ENCODE results near the gene KRTAP10-2. TPM values are rescaled to one million over a fixed set of nuclear protein-coding genes. Genes with fewer than 3 reads are reported as not detected.

Gene KRTAP10-2
- total RNA-seq, 1 experiment from 2014 or later, result not detected

DNA sequence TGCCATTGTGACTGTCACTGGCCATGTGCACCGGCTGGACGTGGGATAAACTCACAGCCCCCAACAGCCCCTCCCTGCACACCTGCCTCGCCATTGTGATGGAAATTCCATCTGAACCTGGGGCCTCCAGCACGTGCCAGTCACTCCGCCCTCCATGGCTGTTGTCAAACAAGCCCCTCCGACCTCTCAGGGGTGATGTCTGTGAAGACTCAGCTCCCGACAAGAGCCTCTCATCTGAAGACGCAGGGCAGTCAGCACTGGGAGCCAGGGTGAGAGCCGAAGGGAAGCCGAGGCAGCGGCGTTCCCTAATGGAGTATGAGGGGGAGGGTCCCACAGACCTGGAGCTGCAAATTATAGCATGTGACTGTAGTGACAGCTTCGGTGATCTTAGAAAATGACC is 1.4 kb upstream of the KRTAP10-2 start:
- no peak overlapping the region for H3K4me2 ChIP-seq (ENCODE audit: low read length)
- H3K27me3 ChIP-seq (ENCODE audit: insufficient read depth, low read length), result no peaks in the 10 kb centered on the region
- H3K4me1 ChIP-seq (ENCODE audit: control insufficient read depth in 1 of 2, insufficient read depth in 2 of 2, low read length in 2 of 2), result no peaks in the 10 kb centered on the region
- TF ChIP-seq, protein P1, sequence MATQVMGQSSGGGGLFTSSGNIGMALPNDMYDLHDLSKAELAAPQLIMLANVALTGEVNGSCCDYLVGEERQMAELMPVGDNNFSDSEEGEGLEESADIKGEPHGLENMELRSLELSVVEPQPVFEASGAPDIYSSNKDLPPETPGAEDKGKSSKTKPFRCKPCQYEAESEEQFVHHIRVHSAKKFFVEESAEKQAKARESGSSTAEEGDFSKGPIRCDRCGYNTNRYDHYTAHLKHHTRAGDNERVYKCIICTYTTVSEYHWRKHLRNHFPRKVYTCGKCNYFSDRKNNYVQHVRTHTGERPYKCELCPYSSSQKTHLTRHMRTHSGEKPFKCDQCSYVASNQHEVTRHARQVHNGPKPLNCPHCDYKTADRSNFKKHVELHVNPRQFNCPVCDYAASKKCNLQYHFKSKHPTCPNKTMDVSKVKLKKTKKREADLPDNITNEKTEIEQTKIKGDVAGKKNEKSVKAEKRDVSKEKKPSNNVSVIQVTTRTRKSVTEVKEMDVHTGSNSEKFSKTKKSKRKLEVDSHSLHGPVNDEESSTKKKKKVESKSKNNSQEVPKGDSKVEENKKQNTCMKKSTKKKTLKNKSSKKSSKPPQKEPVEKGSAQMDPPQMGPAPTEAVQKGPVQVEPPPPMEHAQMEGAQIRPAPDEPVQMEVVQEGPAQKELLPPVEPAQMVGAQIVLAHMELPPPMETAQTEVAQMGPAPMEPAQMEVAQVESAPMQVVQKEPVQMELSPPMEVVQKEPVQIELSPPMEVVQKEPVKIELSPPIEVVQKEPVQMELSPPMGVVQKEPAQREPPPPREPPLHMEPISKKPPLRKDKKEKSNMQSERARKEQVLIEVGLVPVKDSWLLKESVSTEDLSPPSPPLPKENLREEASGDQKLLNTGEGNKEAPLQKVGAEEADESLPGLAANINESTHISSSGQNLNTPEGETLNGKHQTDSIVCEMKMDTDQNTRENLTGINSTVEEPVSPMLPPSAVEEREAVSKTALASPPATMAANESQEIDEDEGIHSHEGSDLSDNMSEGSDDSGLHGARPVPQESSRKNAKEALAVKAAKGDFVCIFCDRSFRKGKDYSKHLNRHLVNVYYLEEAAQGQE (IDR thresholded peaks at IDR 0.05; ENCODE audit: low read depth), result no peak
- TF ChIP-seq SRF (IDR thresholded peaks at IDR 0.05; ENCODE audit: low read depth) (no peak), ZNF274 (IDR thresholded peaks at IDR 0.05; ENCODE audit: low read depth, low read length) (no peak), RAD21 (IDR thresholded peaks at IDR 0.05; ENCODE audit: low read depth) (no peak), EZH2 (IDR thresholded peaks at IDR 0.05) (no peak), SIN3A (IDR thresholded peaks at IDR 0.05; ENCODE audit: low read depth) (no peak), EZH2phosphoT487 (IDR thresholded peaks at IDR 0.05; ENCODE audit: borderline replicate concordance) (no peak), POLR2A (IDR thresholded peaks at IDR 0.05; ENCODE audit: borderline replicate concordance, extremely low read depth, insufficient read depth, insufficient read length) (no peak), ELF1 (IDR thresholded peaks at IDR 0.05; ENCODE audit: borderline replicate concordance, low read depth) (no peak), CTCF (IDR thresholded peaks at IDR 0.05 in 2 of 3, conservative IDR thresholded peaks at IDR 0.05 in 1 of 3; ENCODE audit: borderline replicate concordance in 1 of 3, insufficient read depth in 1 of 3, low read depth in 2 of 3, low read length in 2 of 3) (no peak)
- TF ChIP-seq, protein P2, sequence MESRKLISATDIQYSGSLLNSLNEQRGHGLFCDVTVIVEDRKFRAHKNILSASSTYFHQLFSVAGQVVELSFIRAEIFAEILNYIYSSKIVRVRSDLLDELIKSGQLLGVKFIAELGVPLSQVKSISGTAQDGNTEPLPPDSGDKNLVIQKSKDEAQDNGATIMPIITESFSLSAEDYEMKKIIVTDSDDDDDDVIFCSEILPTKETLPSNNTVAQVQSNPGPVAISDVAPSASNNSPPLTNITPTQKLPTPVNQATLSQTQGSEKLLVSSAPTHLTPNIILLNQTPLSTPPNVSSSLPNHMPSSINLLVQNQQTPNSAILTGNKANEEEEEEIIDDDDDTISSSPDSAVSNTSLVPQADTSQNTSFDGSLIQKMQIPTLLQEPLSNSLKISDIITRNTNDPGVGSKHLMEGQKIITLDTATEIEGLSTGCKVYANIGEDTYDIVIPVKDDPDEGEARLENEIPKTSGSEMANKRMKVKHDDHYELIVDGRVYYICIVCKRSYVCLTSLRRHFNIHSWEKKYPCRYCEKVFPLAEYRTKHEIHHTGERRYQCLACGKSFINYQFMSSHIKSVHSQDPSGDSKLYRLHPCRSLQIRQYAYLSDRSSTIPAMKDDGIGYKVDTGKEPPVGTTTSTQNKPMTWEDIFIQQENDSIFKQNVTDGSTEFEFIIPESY (IDR thresholded peaks at IDR 0.05; ENCODE audit: extremely low read depth, insufficient replicate concordance, low read length), result no peak
- H3K9ac ChIP-seq (ENCODE audit: low read length), result no peak overlapping the region
- intact Hi-C loops (cut with micrococcal nuclease), result no loop called here
- H3K4me3 ChIP-seq (replicated peaks in 1 of 2; ENCODE audit: low read depth in 1 of 2, low read length in 2 of 2), result no peak overlapping the region
- H3K9me3 ChIP-seq (ENCODE audit: control insufficient read depth in 1 of 2, insufficient read depth in 1 of 2, low read depth in 1 of 2, low read length in 2 of 2), result no peaks in the 10 kb centered on the region
- H4K20me1 ChIP-seq (ENCODE audit: insufficient read depth), result no peaks in the 10 kb centered on the region
- DNase-seq (ENCODE audit: low read depth, low spot score) (no peak), ATAC-seq (no peak)
- no peak overlapping the region for H2AFZ ChIP-seq (ENCODE audit: low read depth, low read length, poor library complexity, severe bottlenecking)
- no peaks in the 10 kb centered on the region for H3K9me2 ChIP-seq (ENCODE audit: insufficient read depth)
- ChIA-PET RAD21 (ENCODE audit: low non-redundant PET in 1 of 2, low total read pairs in 2 of 2, uncharacterized antibody in 2 of 2, unreplicated experiment in 2 of 2) (no interaction called here), CTCF (no interaction called here), POLR2A (no interaction called here)
- no TSS peak for BruUV-seq (replicated peaks)
- H3K36me3 ChIP-seq (ENCODE audit: control insufficient read depth in 1 of 2, insufficient read depth in 2 of 2, low read length in 2 of 2), result no peaks in the 10 kb centered on the region
- no peaks in the 10 kb centered on the region for H3K79me2 ChIP-seq (ENCODE audit: insufficient read depth, low read length)
- H3K27ac ChIP-seq (ENCODE audit: low read depth, low read length), result no peak overlapping the region

Data from HCT116 (cell line).